Lung (tissue), 12 donors: ENCODE data around the gene PLPPR3. TPM values are rescaled to one million over a fixed set of nuclear protein-coding genes. Genes with fewer than 3 reads are reported as not detected.

Experiments
- ATAC-seq: fragments of 200-7000 bp; cut with Tn5 transposase; one replicate; pipeline ENCODE4 v1.9.1; 2020; ENCODE audit warnings: moderate number of reproducible peaks; ENCODE audit not compliant: insufficient read depth, low FRiP score
- DNase-seq, 3 donors: peaks; one replicate each; pipeline ENCODE4 v3.0.0-alpha.2; 2013 to 2017
- H3K27ac ChIP-seq, 2 donors: one replicate each; pipeline ENCODE4 v1.5.1; 2013; ENCODE audit warnings: mild to moderate bottlenecking in 2 of 2, moderate library complexity in 2 of 2, control low read depth in 1 of 2, inconsistent platforms in 1 of 2, low read depth in 1 of 2, low read length in 1 of 2
- H3K27me3 ChIP-seq, 3 donors: one replicate each; pipeline ENCODE4 v1.5.1; 2013; ENCODE audit warnings: low read length in 2 of 3; ENCODE audit not compliant: control insufficient read depth in 3 of 3, insufficient read depth in 3 of 3
- H3K36me3 ChIP-seq, 4 donors: one replicate each; pipeline ENCODE4 v1.5.1; 2013; ENCODE audit warnings: low read length in 4 of 4, mild to moderate bottlenecking in 1 of 4, moderate library complexity in 1 of 4; ENCODE audit not compliant: control insufficient read depth in 4 of 4, insufficient read depth in 4 of 4
- H3K4me1 ChIP-seq, 5 donors: one replicate each; pipeline ENCODE4 v1.5.1; 2013; ENCODE audit warnings: low read length in 5 of 5, mild to moderate bottlenecking in 2 of 5, moderate library complexity in 1 of 5; ENCODE audit not compliant: control insufficient read depth in 5 of 5, insufficient read depth in 5 of 5
- H3K4me3 ChIP-seq: one replicate; pipeline ENCODE4 v1.5.1; 2013; ENCODE audit warnings: mild to moderate bottlenecking, control low read depth, moderate library complexity
- H3K9ac ChIP-seq, 2 donors: one replicate each; pipeline ENCODE4 v1.5.1; 2013; ENCODE audit warnings: low read length in 2 of 2, control low read depth in 1 of 2; ENCODE audit not compliant: insufficient read depth in 1 of 2
- H3K9me3 ChIP-seq, 4 donors: one replicate each; pipeline ENCODE4 v1.5.1; 2013; ENCODE audit warnings: low read length in 3 of 4, mild to moderate bottlenecking in 1 of 4, moderate library complexity in 1 of 4; ENCODE audit not compliant: control insufficient read depth in 4 of 4, insufficient read depth in 3 of 4
- WGBS, 2 donors: extraction: QIAGEN DNeasy Blood & Tissue Kit; methylation state at CpG; one replicate each; pipeline ENCODE4 v1.1.7; 2013; 5-methylcytosine and 5-hydroxymethylcytosine counted together
- polyA plus RNA-seq, 2 donors: library from polyadenylated mRNA; stranded (reverse); fragments of 200-250 nt; gene quantifications; one replicate each; pipeline ENCODE4 v1.2.1, GENCODE V29; 2013
- total RNA-seq, 2 donors: library from RNA; depleted of rRNA in 1 of 2; stranded (reverse); fragments of >200 nt in 1 of 2; gene quantifications; one replicate each; pipeline ENCODE4 v1.2.1, GENCODE V29; 2014 to 2021
- TF ChIP-seq, protein P1 (sequence below): IDR thresholded peaks from 2 replicates; pipeline ENCODE4 v1.5.1; 2012; ENCODE audit warnings: mild to moderate bottlenecking; ENCODE audit errors: control extremely low read depth, extremely low read depth
- donor health status: control.
- donor health status: control.
- donor health status: Bipolar disorder and iron deficiency.
- donor health status: healthy.
- donor health status: DM: yes; HTN: yes; CAD: no.

Gene PLPPR3
- total and polyA plus RNA-seq, 4 donors = 0.91 to 14.1 (median 6.1) TPM

GRCh38 chr19:869245-870177 is 47.8 kb upstream of the PLPPR3 start:
- H3K9ac ChIP-seq = peak overlapping the region in 1 of 2 donors; percentile 55

DNA sequence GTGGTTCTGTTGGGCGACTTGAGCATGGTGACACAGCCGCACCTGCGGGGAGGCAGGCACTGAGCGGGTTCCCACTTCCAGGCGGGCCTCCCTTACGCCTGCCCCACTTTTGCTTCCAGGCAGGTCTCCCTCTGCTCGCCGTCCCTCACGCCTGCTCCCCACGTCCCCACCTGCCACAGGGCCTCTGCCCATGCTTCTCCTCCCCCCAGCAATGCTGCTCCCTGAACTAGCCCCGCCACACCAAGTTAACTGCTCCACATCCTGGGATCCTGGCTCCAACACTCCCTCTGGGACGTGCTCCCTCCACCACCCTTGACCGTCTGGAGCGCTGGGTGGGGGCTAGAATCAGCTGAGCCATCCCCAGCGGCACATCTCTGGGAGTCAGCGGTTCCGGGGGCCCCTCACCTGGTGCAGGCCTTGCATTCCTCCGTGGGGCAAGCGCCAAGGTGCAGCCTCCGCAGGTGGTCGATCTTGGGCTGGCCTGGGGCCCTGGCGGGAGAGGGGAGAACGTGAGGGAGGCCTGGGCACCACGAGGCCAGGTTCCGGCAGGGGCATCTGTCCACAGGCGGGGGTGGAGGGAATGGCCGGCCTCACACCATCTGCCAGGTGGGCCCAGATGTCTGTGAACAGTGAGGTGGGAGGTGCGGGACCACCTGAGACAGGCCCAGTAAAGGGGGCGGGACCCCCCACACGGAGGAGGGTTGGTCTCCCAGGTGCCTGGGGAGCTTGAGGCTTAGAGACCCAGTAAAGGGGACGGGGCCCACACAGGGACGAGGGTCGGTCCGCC is 46.9 kb upstream of the PLPPR3 start:
- no peaks in the 10 kb centered on the region for H3K9me3 ChIP-seq
- H3K36me3 ChIP-seq = peaks cover 0 to 36% (median 14%) of the 10 kb centered on the region in 4 donors
- H3K4me1 ChIP-seq = peaks cover 0 to 20% (median 12%) of the 10 kb centered on the region in 5 donors
- no peak overlapping the region for H3K4me3 ChIP-seq
- peak overlapping the region in 1 of 2 donors; percentile 55 for H3K9ac ChIP-seq
- WGBS, 2 donors = 93 to 94% methylated on average over 33 to 34 of the region's 34 CpGs
- DNase-seq (no peak), ATAC-seq (no peak)
- H3K27me3 ChIP-seq = no peaks in the 10 kb centered on the region
- peak overlapping the region in 1 of 2 donors; percentile 68 for H3K27ac ChIP-seq
- TF ChIP-seq, protein P1, sequence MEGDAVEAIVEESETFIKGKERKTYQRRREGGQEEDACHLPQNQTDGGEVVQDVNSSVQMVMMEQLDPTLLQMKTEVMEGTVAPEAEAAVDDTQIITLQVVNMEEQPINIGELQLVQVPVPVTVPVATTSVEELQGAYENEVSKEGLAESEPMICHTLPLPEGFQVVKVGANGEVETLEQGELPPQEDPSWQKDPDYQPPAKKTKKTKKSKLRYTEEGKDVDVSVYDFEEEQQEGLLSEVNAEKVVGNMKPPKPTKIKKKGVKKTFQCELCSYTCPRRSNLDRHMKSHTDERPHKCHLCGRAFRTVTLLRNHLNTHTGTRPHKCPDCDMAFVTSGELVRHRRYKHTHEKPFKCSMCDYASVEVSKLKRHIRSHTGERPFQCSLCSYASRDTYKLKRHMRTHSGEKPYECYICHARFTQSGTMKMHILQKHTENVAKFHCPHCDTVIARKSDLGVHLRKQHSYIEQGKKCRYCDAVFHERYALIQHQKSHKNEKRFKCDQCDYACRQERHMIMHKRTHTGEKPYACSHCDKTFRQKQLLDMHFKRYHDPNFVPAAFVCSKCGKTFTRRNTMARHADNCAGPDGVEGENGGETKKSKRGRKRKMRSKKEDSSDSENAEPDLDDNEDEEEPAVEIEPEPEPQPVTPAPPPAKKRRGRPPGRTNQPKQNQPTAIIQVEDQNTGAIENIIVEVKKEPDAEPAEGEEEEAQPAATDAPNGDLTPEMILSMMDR = no peak

More at GRCh38 chr19:869245-870177, 47.8 kb upstream of the PLPPR3 start:
- no peaks in the 10 kb centered on the region for H3K27me3 ChIP-seq
- no peaks in the 10 kb centered on the region for H3K9me3 ChIP-seq
- H3K27ac ChIP-seq = peak overlapping the region in 1 of 2 donors; percentile 68
- H3K4me3 ChIP-seq = no peak overlapping the region
- peaks cover 0 to 41% (median 16%) of the 10 kb centered on the region in 4 donors for H3K36me3 ChIP-seq
- TF ChIP-seq, protein P1 = no peak
- DNase-seq (peak; percentile 82 to 91 (median 89)), ATAC-seq (peak; percentile 36)
- 75 to 78% methylated on average over 29 of the region's 29 CpGs for WGBS, 2 donors
- peaks cover 0 to 20% (median 12%) of the 10 kb centered on the region in 5 donors for H3K4me1 ChIP-seq

GRCh38 chr19:867855-868457 is 46.2 kb upstream of the PLPPR3 start:
- ATAC-seq = no peak

More at GRCh38 chr19:867855-868457, 46.2 kb upstream of the PLPPR3 start:
- 96 to 98% methylated on average over 38 to 39 of the region's 39 CpGs for WGBS, 2 donors
- Histone ChIP-seq H3K36me3 (peaks cover 0 to 33% (median 13%) of the 10 kb centered on the region in 4 donors), H3K27ac (no peak overlapping the region), H3K4me3 (no peak overlapping the region), H3K4me1 (peaks cover 0 to 20% (median 12%) of the 10 kb centered on the region in 5 donors), H3K9me3 (no peaks in the 10 kb centered on the region), H3K27me3 (peaks cover 0 to 2% (median 0%) of the 10 kb centered on the region in 3 donors), H3K9ac (no peak overlapping the region)
- DNase-seq = no peak
- TF ChIP-seq, protein P1 = no peak
